Caco-2 (cell line): ENCODE results near the gene DEPP1. TPM values are rescaled to one million over a fixed set of nuclear protein-coding genes. Genes with fewer than 3 reads are reported as not detected.

Experiments
- BruUV-seq: library from RNA; stranded (reverse); fragments of 400-500 nt; replicated peaks from 2 replicates; lab custom pipeline; 2021; lab: Mats Ljungman, UMichigan
- CTCF ChIA-PET: fragments of 300-600 bp; sonication (Branson Sonifier 250); formaldehyde crosslinking; loops from one replicate; lab custom pipeline; 2022; ENCODE audit warnings: antibody characterized with exemption; lab: Charles Lee
- POLR2A ChIA-PET: fragments of 300-600 bp; sonication (Branson Sonifier 250); formaldehyde crosslinking; loops from one replicate; lab custom pipeline; 2022; ENCODE audit warnings: antibody characterized with exemption; lab: Charles Lee
- DNase-seq, 2 experiments: peaks; one replicate each; pipeline versions ENCODE4 v3.0.0 to v3.0.0-alpha.2; 2020 to 2022
- H3K27me3 ChIP-seq: replicated peaks from 2 replicates; pipeline ENCODE4 v1.6.0; 2011; ENCODE audit warnings: low read length; ENCODE audit not compliant: control insufficient read depth, insufficient read depth
- H3K36me3 ChIP-seq: 2 replicates; pipeline ENCODE4 v1.5.1; 2011; ENCODE audit warnings: low read length; ENCODE audit not compliant: control insufficient read depth, insufficient read depth
- H3K4me1 ChIP-seq: fragments of 250-450 bp; sonication (Bioruptor Pico); 2 replicates; pipeline ENCODE4 v1.5.1; 2020; ENCODE audit warnings: mild to moderate bottlenecking
- H3K4me3 ChIP-seq: 2 replicates; pipeline ENCODE4 v1.5.1; 2011; ENCODE audit warnings: low read depth, mild to moderate bottlenecking, control low read depth, low read length
- H3K9me3 ChIP-seq: fragments of 250-450 bp; sonication (Bioruptor Pico); 2 replicates; pipeline ENCODE4 v1.5.1; 2020; ENCODE audit warnings: mild to moderate bottlenecking, moderate library complexity
- H3K27ac Mint-ChIP-seq: one replicate; pipeline ENCODE4 v1.8.0; 2022; ENCODE audit warnings: mixed read lengths; ENCODE audit not compliant: unreplicated experiment
- H3K27me3 Mint-ChIP-seq: one replicate; pipeline ENCODE4 v1.8.0; 2022; ENCODE audit warnings: mixed read lengths; ENCODE audit not compliant: insufficient read depth, unreplicated experiment
- H3K36me3 Mint-ChIP-seq: one replicate; pipeline ENCODE4 v1.8.0; 2022; ENCODE audit warnings: mild to moderate bottlenecking, mixed read lengths; ENCODE audit not compliant: insufficient read depth, unreplicated experiment
- H3K4me1 Mint-ChIP-seq: one replicate; pipeline ENCODE4 v1.8.0; 2022; ENCODE audit warnings: low read depth, mixed read lengths; ENCODE audit not compliant: unreplicated experiment
- H3K4me3 Mint-ChIP-seq: one replicate; pipeline ENCODE4 v1.8.0; 2022; ENCODE audit warnings: mild to moderate bottlenecking, moderate library complexity, mixed read lengths; ENCODE audit not compliant: unreplicated experiment
- H3K9me3 Mint-ChIP-seq: one replicate; pipeline ENCODE4 v1.8.0; 2022; ENCODE audit warnings: mixed read lengths; ENCODE audit not compliant: unreplicated experiment
- intact Hi-C: fragments of 100-400 bp; cut with micrococcal nuclease; formaldehyde crosslinking; loops from one replicate; pipeline ENCODE4 v1.10.0; 2022; ENCODE audit not compliant: unreplicated experiment
- total RNA-seq: library from RNA; stranded (reverse); gene quantifications from 2 replicates; pipeline ENCODE4 v1.2.3, GENCODE V29; 2022
- TF ChIP-seq, protein P1 (sequence below), 2 experiments: fragments of 200-600 bp in 1 of 2; IDR thresholded peaks; 1 replicate in 1 of 2; 2 replicates in 1 of 2; pipeline versions ENCODE4 v1.5.1 to v1.8.0; 2011 to 2022; ENCODE audit warnings: antibody characterized with exemption in 1 of 2, control low read depth in 1 of 2, inconsistent platforms in 1 of 2, low read depth in 1 of 2, low read length in 1 of 2, mild to moderate bottlenecking in 1 of 2, moderate library complexity in 1 of 2; ENCODE audit not compliant: insufficient read depth in 1 of 2, severe bottlenecking in 1 of 2, unreplicated experiment in 1 of 2

Gene DEPP1
- total RNA-seq, 1 experiment from 2014 or later, result 13.6 TPM

DNA sequence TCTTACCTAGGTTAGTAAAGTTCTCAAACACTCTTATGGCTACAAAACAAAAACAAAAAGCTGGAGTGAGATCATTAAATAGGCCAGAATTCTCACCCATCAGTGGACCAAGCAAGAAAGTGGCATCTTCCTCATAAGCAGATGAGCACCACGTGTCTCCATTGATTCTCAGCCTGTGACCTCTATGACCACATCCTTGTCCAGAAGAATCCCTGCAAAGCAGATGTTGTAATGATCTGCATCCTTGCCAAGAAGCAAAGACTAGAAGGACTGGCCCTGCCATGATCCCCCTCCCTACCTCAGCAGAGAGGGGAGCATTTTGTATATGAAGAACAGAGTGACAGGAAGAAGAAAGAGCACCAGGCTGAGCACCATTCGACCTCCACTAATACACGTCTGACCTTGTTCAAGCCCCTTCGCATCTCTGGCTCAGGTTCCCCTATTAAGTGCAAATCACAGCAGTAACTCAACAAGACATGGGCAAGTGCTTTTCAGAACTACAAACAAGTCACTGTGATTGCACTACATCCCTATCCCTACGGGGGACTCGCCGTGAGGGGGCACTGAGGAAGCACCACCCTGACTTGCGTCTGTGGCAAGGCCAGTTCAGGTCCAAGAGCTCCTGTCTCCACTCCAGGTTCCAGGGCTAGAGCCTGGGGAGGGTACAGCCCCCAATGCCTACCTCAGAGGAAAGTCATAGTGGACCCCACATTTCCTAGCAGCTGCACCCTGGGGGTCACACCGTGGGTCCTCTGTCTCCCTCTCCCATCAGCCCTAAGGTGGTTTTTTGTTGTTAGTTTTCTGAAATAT is 41.2 kb downstream of the DEPP1 start:
- no peak overlapping the region for H3K4me3 ChIP-seq
- no TSS peak for BruUV-seq
- intact Hi-C loops, result no loop called here
- Mint-ChIP-seq H3K9me3 (peaks cover 13% of the 10 kb centered on the region), H3K27me3 (no peaks in the 10 kb centered on the region), H3K27ac (no peak overlapping the region), H3K4me3 (no peak overlapping the region), H3K36me3 (no peaks in the 10 kb centered on the region), H3K4me1 (peaks cover 20% of the 10 kb centered on the region)
- H3K27me3 ChIP-seq, result no peaks in the 10 kb centered on the region
- peaks cover 28% of the 10 kb centered on the region for H3K4me1 ChIP-seq
- no peaks in the 10 kb centered on the region for H3K9me3 ChIP-seq
- H3K36me3 ChIP-seq, result no peaks in the 10 kb centered on the region
- peak in 1 of 2 experiments; percentile 13 for DNase-seq
- TF ChIP-seq, protein P1, sequence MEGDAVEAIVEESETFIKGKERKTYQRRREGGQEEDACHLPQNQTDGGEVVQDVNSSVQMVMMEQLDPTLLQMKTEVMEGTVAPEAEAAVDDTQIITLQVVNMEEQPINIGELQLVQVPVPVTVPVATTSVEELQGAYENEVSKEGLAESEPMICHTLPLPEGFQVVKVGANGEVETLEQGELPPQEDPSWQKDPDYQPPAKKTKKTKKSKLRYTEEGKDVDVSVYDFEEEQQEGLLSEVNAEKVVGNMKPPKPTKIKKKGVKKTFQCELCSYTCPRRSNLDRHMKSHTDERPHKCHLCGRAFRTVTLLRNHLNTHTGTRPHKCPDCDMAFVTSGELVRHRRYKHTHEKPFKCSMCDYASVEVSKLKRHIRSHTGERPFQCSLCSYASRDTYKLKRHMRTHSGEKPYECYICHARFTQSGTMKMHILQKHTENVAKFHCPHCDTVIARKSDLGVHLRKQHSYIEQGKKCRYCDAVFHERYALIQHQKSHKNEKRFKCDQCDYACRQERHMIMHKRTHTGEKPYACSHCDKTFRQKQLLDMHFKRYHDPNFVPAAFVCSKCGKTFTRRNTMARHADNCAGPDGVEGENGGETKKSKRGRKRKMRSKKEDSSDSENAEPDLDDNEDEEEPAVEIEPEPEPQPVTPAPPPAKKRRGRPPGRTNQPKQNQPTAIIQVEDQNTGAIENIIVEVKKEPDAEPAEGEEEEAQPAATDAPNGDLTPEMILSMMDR (IDR thresholded peaks at IDR 0.05; ENCODE audit: insufficient read depth in 1 of 2, low read depth in 1 of 2, low read length in 1 of 2, severe bottlenecking in 1 of 2, unreplicated experiment in 1 of 2), result no peak
- CTCF ChIA-PET, result interaction anchor here (0.6 kb wide), 1 partner anchor 9 kb away, joined by 3 read pairs; no protein-coding TSS in a partner anchor
- POLR2A ChIA-PET, result no interaction called here

DNA sequence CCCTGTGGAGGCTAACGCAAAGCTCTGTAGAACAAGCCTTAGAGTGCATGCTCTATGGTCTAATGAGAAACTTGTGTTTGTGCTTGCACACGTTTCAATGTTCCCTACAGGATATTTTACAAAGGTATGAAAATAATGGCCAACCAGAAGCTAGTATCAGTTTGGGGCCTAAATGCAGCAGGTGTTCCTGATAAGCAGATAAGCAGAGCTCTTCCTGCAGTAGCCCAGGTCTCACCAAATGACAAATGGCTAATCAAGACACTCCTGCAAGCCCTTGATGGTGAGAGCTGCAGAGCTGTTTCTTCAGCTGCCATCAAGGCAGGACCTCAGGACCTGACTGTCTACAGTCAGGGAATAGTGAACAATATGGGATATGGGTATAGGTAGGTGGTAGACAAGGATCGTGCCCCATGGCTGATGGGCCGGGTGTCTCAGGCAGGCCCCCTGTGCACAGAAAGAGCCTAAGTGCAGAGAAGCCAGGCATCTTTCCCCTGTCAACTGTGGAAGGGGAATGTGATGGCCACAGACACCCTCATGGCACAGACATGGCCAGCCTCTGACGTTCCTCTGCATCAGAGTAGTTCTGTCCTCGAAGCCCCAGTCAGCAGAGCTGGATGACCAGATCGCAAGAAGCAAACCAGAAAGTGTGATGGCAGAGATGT is 42.2 kb downstream of the DEPP1 start:
- Mint-ChIP-seq H3K4me3 (no peak overlapping the region), H3K9me3 (peaks cover 3% of the 10 kb centered on the region), H3K4me1 (peaks cover 20% of the 10 kb centered on the region), H3K27ac (no peak overlapping the region), H3K27me3 (no peaks in the 10 kb centered on the region), H3K36me3 (no peaks in the 10 kb centered on the region)
- Histone ChIP-seq H3K36me3 (no peaks in the 10 kb centered on the region), H3K4me1 (peaks cover 28% of the 10 kb centered on the region), H3K9me3 (no peaks in the 10 kb centered on the region), H3K27me3 (no peaks in the 10 kb centered on the region), H3K4me3 (no peak overlapping the region)
- BruUV-seq, result no TSS peak
- ChIA-PET CTCF (interaction anchor here (1.3 kb wide), 1 partner anchor 27 kb away, joined by 3 read pairs; no protein-coding TSS in a partner anchor), POLR2A (interaction anchor here (0.8 kb wide), 1 partner anchor 23 kb away, joined by 3 read pairs; the partner anchor contains the start of gene RASSF4)
- DNase-seq, result peak in 1 of 2 experiments; percentile 12
- TF ChIP-seq, protein P1 (IDR thresholded peaks at IDR 0.05; ENCODE audit: insufficient read depth in 1 of 2, low read depth in 1 of 2, low read length in 1 of 2, severe bottlenecking in 1 of 2, unreplicated experiment in 1 of 2), result no peak
- intact Hi-C loops, result no loop called here

DNA sequence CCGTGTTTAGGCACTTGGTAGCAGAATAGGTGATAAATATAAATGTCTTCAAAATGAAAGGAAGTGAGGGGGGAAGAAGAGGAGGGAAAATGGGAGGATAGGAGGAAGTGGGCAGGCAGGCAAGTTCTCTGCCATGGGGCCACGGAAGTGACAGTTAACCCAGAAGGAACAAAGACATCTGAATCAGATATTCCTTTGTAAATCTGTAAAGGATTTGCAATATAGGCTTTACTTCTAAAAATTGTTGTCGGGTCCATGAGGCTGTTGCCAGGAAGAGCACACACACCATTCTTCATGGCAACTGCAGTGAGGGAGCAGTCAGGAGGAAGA is 42.7 kb downstream of the DEPP1 start:
- no peak for DNase-seq
- Histone ChIP-seq H3K4me3 (no peak overlapping the region), H3K4me1 (peaks cover 28% of the 10 kb centered on the region), H3K9me3 (no peaks in the 10 kb centered on the region), H3K36me3 (no peaks in the 10 kb centered on the region), H3K27me3 (no peaks in the 10 kb centered on the region)
- Mint-ChIP-seq H3K27me3 (no peaks in the 10 kb centered on the region), H3K9me3 (no peaks in the 10 kb centered on the region), H3K4me3 (no peak overlapping the region), H3K4me1 (peaks cover 20% of the 10 kb centered on the region), H3K27ac (peak overlapping the region; percentile 23), H3K36me3 (no peaks in the 10 kb centered on the region)
- intact Hi-C loops, result no loop called here
- TF ChIP-seq, protein P1 (IDR thresholded peaks at IDR 0.05; ENCODE audit: insufficient read depth in 1 of 2, low read depth in 1 of 2, low read length in 1 of 2, severe bottlenecking in 1 of 2, unreplicated experiment in 1 of 2), result no peak
- CTCF ChIA-PET, result interaction anchor here (1.1 to 1.6 kb wide), 3 partner anchors 11 to 43 kb away, joined by 3 to 4 read pairs (median 3); partner anchors contain the start of gene DEPP1
- POLR2A ChIA-PET, result interaction anchor here (0.8 kb wide), 1 partner anchor 24 kb away, joined by 3 read pairs; the partner anchor contains the start of gene RASSF4
- no TSS peak for BruUV-seq
